Small intestine (tissue), 7 donors: Measurements from ENCODE around the gene PIP5K1C. TPM values are rescaled to one million over a fixed set of nuclear protein-coding genes. Genes with fewer than 3 reads are reported as not detected.
A peak's percentile ranks its signal among the peaks of the same experiment; 100 is the strongest.

Source experiments
- DNase-seq, 2 donors: peaks; one replicate each; pipeline versions ENCODE4 v3.0.0 to v3.0.0-alpha.2; 2013
- FAIRE-seq: peaks from 2 replicates; lab custom pipeline; 2012; peaks lifted over from hg19 to GRCh38; lab: Jason Lieb, UNC
- H3K27ac ChIP-seq, 3 donors: one replicate each; pipeline ENCODE4 v1.5.1; 2013; ENCODE audit warnings: low read length in 2 of 3, mild to moderate bottlenecking in 2 of 3, control low read depth in 1 of 3, inconsistent platforms in 1 of 3, low read depth in 1 of 3, moderate library complexity in 1 of 3
- H3K27me3 ChIP-seq, 3 donors: one replicate each; pipeline ENCODE4 v1.6.1; 2013; ENCODE audit warnings: low read length in 3 of 3, inconsistent platforms in 1 of 3; ENCODE audit not compliant: control insufficient read depth in 3 of 3, insufficient read depth in 3 of 3
- H3K36me3 ChIP-seq, 3 donors: one replicate each; pipeline ENCODE4 v1.6.1; 2013; ENCODE audit warnings: low read length in 3 of 3, inconsistent platforms in 1 of 3, low read depth in 1 of 3, mild to moderate bottlenecking in 1 of 3, moderate library complexity in 1 of 3; ENCODE audit not compliant: control insufficient read depth in 3 of 3, insufficient read depth in 2 of 3
- H3K4me1 ChIP-seq, 3 donors: one replicate each; pipeline ENCODE4 v1.6.1; 2013; ENCODE audit warnings: low read length in 2 of 3, inconsistent platforms in 1 of 3, low read depth in 1 of 3, mild to moderate bottlenecking in 1 of 3, moderate library complexity in 1 of 3; ENCODE audit not compliant: control insufficient read depth in 3 of 3, insufficient read depth in 2 of 3
- H3K4me3 ChIP-seq, 3 donors: one replicate each; pipeline ENCODE4 v1.5.1; 2013; ENCODE audit warnings: low read length in 3 of 3, control low read depth in 1 of 3, inconsistent platforms in 1 of 3, low read depth in 1 of 3, mild to moderate bottlenecking in 1 of 3, moderate library complexity in 1 of 3
- H3K9me3 ChIP-seq, 2 donors: one replicate each; pipeline ENCODE4 v1.6.1; 2013; ENCODE audit warnings: low read depth in 1 of 2, low read length in 1 of 2; ENCODE audit not compliant: control insufficient read depth in 2 of 2, insufficient read depth in 1 of 2
- WGBS, 3 donors: extraction: QIAGEN DNeasy Blood & Tissue Kit; methylation state at CpG; one replicate each; pipeline ENCODE4 v1.1.7; 2013; 5-methylcytosine and 5-hydroxymethylcytosine counted together
- polyA plus RNA-seq, 4 donors: library from polyadenylated mRNA; stranded (reverse) in 3 of 4; unstranded in 1 of 4; fragments of 200-250 nt in 3 of 4; fragments of 120-200 nt in 1 of 4; gene quantifications; one replicate each; pipeline versions ENCODE4 v1.2.1 to v1.2.3, GENCODE V29; 2013
- donor health status: healthy with polysubstance abuse.
- donor health status: control.
- donor health status: control.
- donor health status: Bipolar disorder and iron deficiency.
- donor health status: healthy.

Gene PIP5K1C
- polyA plus RNA-seq, 4 donors, result 7.3 to 19.5 (median 13.5) TPM

DNA sequence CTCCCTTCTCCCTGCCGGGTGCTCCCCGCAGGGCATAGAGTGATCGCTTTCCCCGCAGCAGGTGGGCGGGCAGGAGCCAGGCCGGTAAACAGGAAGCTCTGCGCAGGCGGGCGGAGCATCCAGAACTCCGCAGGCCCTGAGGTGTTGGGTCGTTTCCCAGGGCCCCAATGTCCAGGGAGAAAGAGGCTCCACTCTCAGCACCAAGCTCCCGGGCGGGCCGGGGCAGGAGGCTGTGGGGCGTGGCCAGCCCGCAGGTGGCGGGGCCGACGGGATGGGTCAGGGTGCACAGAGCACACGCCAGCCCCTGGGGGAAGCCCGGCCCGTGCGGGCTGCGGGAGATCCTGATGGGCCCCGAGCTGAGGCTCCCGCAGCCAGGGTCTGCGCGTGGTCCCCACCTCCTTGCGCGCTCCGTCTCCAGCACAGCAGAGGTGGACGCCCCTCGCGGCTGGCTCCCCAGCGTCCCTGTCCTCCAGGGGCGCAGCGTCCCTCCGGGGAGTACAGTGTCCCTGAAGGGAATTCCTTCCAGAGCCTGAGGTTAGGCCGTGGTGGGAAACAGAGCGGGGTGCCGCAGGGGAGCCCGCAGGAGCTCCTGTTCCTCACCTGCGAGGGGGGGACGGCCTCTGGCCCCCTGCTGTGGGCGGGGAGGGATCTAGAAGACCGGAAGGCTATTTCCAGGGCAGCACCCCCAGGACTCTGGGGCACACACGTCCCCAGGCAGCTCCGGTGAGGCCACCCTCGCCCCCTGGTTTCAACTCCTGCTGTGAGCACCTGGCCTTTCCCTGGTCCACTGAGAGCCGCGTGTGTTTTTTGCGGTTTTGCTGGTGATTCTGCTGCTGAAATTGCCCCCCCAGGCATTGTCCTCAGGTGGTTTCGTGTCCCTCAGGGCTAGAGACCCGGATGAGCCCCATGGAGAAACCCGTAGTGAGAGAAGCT lies 12.2 kb downstream of the PIP5K1C start:
- FAIRE-seq, result no peak
- 18 to 29% (median 18%) methylated on average over 48 to 55 of the region's 55 CpGs for WGBS, 3 donors
- Histone ChIP-seq H3K27me3 (no peaks in the 10 kb centered on the region), H3K4me3 (peak overlapping the region in 2 of 3 donors; percentile 33 to 41), H3K9me3 (peaks cover 0 to 21% of the 10 kb centered on the region in 2 donors), H3K27ac (peak overlapping the region in 1 of 3 donors; percentile 42), H3K4me1 (peaks cover 0 to 7% (median 0%) of the 10 kb centered on the region in 3 donors), H3K36me3 (peaks cover 2 to 31% (median 4%) of the 10 kb centered on the region in 3 donors)
- peak; percentile 65 to 74 for DNase-seq

DNA sequence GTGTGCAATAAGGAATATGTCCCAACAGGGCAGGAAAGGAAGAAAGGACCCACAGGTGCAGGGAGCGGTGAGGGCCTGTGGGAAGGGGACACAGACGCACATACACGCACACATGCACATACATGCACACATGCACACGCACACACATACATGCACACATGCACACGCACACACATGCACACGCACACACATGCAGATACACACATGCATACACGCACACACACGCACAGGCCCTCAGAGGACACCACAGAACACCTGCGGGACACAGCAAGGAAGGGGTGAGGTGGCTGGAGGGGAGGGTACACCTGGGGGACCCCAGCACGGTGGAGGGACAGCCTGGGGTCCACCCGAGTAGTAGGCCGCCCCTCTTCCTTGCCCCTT lies 12.9 kb downstream of the PIP5K1C start:
- peaks cover 0 to 7% (median 0%) of the 10 kb centered on the region in 3 donors for H3K4me1 ChIP-seq
- H3K27me3 ChIP-seq, result no peaks in the 10 kb centered on the region
- no peak overlapping the region for H3K27ac ChIP-seq
- peaks cover 0 to 21% of the 10 kb centered on the region in 2 donors for H3K9me3 ChIP-seq
- peak overlapping the region in 2 of 3 donors; percentile 33 to 41 for H3K4me3 ChIP-seq
- WGBS, 3 donors, result 51 to 67% (median 52%) methylated on average over 12 of the region's 12 CpGs
- FAIRE-seq (no peak), DNase-seq (no peak)
- peaks cover 2 to 31% (median 4%) of the 10 kb centered on the region in 3 donors for H3K36me3 ChIP-seq

DNA sequence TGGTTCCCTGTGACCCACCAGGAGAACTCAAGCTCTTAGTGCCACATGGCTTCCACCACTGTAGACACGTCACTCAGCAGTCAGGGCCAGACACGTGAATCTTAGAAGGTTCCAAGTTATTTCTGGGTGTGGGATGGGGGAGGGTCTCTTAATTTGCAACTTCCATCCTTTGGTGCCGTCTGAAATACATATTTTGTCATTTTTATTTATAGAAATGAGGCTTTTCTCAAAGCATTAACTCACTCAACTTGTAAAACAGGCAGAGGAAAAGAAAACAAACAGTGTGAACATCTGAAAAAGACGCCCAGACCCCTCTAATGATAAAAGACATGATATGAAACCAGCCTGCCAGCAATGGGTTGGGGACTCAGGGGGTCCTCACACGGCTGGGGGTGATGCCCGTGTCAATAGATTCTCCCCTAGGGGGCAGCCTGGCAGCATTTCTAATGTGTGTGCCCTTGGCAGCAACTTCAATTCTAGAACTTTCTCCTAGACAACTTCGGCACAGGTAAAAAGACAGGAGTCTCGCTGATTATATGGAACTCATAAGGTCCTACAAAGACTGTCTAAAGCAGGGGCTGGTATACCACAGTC lies 15.4 kb downstream of the PIP5K1C start:
- Histone ChIP-seq H3K4me3 (no peak overlapping the region), H3K27me3 (no peaks in the 10 kb centered on the region), H3K36me3 (peaks cover 2 to 39% (median 4%) of the 10 kb centered on the region in 3 donors), H3K9me3 (peaks cover 0 to 9% of the 10 kb centered on the region in 2 donors), H3K4me1 (peaks cover 0 to 7% (median 0%) of the 10 kb centered on the region in 3 donors), H3K27ac (no peak overlapping the region)
- WGBS, 3 donors, result 83 to 91% (median 84%) methylated on average over 8 of the region's 8 CpGs
- DNase-seq (no peak), FAIRE-seq (no peak)

DNA sequence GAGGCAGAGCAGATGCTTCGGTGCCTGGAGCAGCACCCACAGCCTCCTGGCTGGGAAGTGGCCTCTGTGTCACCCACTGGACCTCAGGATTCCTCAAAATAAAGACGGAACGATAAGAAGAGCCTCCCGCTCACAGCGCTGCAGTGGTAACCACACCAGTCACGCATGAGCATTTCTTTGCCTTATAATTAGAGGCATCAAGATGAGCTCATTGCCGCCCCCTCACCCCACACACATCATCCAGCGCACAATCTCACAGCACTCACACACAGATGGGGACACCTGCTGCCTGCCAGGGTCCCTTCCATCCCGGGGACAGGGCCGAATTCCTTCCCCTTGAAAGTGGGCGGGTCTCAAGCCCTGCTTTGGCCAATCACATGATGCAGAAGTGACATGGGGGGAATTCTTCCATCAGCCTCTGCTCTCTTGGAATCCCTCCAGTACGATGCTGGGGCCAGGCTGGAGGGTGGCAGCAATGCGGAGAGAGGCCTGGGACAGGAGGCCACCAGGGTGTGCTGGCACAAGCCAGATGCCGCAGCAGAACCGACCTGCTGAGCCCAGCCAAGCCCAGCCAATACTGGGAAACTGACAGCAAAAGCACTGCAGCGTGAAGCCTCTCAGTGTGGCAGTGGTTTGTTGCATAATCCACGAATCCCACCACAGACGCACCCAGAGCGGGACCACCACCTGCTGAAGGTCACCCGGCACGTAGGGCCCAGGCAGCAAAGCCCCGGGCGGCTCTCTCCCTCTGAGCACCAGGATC lies 16.0 kb downstream of the PIP5K1C start:
- FAIRE-seq (no peak), DNase-seq (no peak)
- H3K27me3 ChIP-seq, result no peaks in the 10 kb centered on the region
- peaks cover 2 to 45% (median 4%) of the 10 kb centered on the region in 3 donors for H3K36me3 ChIP-seq
- H3K27ac ChIP-seq, result no peak overlapping the region
- WGBS, 3 donors, result 86 to 92% (median 92%) methylated on average over 23 of the region's 23 CpGs
- H3K9me3 ChIP-seq, result peaks cover 0 to 9% of the 10 kb centered on the region in 2 donors
- H3K4me1 ChIP-seq, result peaks cover 0 to 7% (median 0%) of the 10 kb centered on the region in 3 donors
- no peak overlapping the region for H3K4me3 ChIP-seq

DNA sequence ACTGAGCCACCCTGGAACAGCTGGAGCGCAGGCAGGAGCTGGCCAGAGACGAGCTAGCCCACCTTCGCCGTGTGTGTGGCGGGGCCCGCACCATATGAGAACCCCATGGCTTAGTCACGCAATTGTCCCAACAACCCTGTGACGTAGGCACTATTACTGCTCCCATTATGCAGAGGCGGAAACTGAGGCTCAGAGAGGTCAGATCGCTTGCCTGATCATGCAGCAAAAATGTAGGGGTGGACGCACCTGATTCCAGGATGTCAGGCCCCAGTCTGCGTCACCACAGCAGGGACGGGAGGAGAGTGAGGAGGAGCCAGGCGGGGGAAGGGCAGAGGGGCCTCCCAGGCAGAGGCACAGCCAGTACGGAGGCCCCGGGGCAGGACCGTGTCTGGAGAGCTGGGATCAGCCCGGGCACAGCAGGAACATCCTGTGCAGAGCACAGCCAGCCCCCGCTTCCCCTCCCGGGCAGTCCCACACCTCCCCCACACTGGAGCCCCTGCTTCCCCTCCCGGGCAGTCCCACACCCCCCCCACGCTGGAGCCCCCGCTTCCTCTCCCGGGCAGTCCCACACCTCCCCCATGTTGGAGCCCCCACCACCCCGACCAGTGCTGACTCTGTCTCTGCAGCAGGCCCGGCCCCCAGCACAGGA lies 16.7 kb downstream of the PIP5K1C start:
- no peak for FAIRE-seq
- H3K36me3 ChIP-seq, result peaks cover 2 to 45% (median 4%) of the 10 kb centered on the region in 3 donors
- 71 to 92% (median 82%) methylated on average over 20 to 26 of the region's 26 CpGs for WGBS, 3 donors
- no peaks in the 10 kb centered on the region for H3K27me3 ChIP-seq
- H3K4me3 ChIP-seq, result no peak overlapping the region
- peak overlapping the region in 1 of 3 donors; percentile 62 for H3K27ac ChIP-seq
- H3K4me1 ChIP-seq, result peaks cover 0 to 6% (median 0%) of the 10 kb centered on the region in 3 donors
- DNase-seq, result no peak
- peaks cover 0 to 9% of the 10 kb centered on the region in 2 donors for H3K9me3 ChIP-seq

DNA sequence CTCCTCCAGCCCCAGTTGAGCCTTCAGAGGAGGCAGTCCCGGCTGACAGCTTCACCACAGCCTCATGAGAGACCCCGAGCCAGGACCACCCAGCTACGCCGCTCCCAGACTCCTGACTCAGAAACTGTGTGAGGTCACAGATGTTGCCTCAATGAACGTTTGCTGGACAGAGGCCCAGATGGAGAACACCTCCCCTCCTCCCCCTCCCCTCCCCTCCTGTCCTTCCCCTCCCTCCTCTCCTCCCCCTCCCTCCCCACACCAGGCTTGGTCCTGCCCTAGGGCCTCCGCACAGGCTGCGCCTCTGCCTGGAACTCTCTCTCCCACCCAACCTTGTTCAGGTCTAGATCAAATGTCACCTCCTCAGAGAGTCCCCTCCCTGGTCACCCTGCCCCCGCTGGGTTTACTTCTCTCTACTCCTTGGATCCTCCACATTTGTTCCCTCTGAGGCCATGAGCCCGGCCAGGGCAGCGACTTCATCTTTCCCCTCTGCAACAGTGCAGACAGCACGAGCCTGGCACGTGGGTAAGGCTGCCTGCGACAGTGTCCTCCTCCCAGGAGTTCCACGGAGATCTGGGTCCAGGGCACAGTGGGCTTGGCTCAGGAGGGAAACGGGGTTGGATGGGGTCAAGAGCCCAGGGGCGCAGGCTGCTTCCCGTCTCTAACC lies 17.4 kb downstream of the PIP5K1C start:
- H3K9me3 ChIP-seq, result peaks cover 0 to 9% of the 10 kb centered on the region in 2 donors
- H3K27ac ChIP-seq, result peak overlapping the region in 1 of 3 donors; percentile 62
- no peaks in the 10 kb centered on the region for H3K27me3 ChIP-seq
- H3K36me3 ChIP-seq, result peaks cover 2 to 42% (median 4%) of the 10 kb centered on the region in 3 donors
- H3K4me1 ChIP-seq, result no peaks in the 10 kb centered on the region
- no peak overlapping the region for H3K4me3 ChIP-seq
- DNase-seq, result no peak
- no peak for FAIRE-seq
- WGBS, 3 donors, result 81 to 88% (median 87%) methylated on average over 17 of the region's 17 CpGs

DNA sequence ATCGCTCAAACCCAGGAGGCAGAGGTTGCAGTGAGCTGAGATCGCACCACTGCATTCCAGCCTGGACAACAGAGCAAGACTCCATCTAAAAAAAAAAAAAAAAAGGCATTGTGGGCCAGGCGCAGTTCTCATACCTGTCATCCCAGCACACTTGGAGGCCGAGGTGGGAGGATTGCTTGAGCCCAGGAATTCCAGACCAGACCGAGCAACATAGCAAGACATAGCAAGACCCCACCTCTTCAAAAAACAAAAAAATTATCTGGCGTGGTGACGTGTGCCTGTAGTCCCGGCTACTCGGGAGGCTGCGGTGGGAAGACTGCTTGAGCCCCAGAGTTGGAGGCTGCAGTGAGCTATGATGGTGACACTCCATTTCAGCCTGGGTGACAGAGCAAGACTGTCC lies 18.0 kb downstream of the PIP5K1C start:
- 93 to 97% (median 97%) methylated on average over 10 of the region's 10 CpGs for WGBS, 3 donors
- Histone ChIP-seq H3K27ac (no peak overlapping the region), H3K27me3 (no peaks in the 10 kb centered on the region), H3K9me3 (peaks cover 0 to 9% of the 10 kb centered on the region in 2 donors), H3K4me1 (no peaks in the 10 kb centered on the region), H3K4me3 (no peak overlapping the region), H3K36me3 (peaks cover 2 to 39% (median 4%) of the 10 kb centered on the region in 3 donors)
- DNase-seq, result no peak
- FAIRE-seq, result no peak
